CD14-positive monocyte (primary cell): ENCODE data around the gene HES7. TPM values are rescaled to one million over a fixed set of nuclear protein-coding genes. Genes with fewer than 3 reads are reported as not detected.

ENCODE experiments used
- DNase-seq, 3 donors: peaks; one replicate each; pipeline ENCODE4 v3.0.0-alpha.2; 2011 to 2022
- H2AFZ ChIP-seq: 2 replicates; pipeline ENCODE4 v1.6.0; 2012; ENCODE audit warnings: mild to moderate bottlenecking, low read depth, low read length, inconsistent platforms; ENCODE audit not compliant: insufficient read depth, poor library complexity, severe bottlenecking
- H3K27ac ChIP-seq, 2 donors: 1 replicate in 1 of 2; 2 replicates in 1 of 2; pipeline ENCODE4 v1.5.1; 2012 to 2013; ENCODE audit warnings: low read length in 2 of 2, control low read depth in 1 of 2, inconsistent platforms in 1 of 2, low read depth in 1 of 2, mild to moderate bottlenecking in 1 of 2
- H3K27me3 ChIP-seq, 2 donors: one replicate each; pipeline versions ENCODE4 v1.6.0 to v1.6.1; 2011 to 2013; ENCODE audit warnings: low read length in 2 of 2; ENCODE audit not compliant: control insufficient read depth in 2 of 2, insufficient read depth in 2 of 2
- H3K36me3 ChIP-seq, 2 donors: replicated peaks in 1 of 2; 1 replicate in 1 of 2; 2 replicates in 1 of 2; pipeline versions ENCODE4 v1.5.1 to v1.6.1; 2012 to 2013; ENCODE audit warnings: low read length in 2 of 2, control low read depth in 1 of 2, inconsistent platforms in 1 of 2, mild to moderate bottlenecking in 1 of 2; ENCODE audit not compliant: insufficient read depth in 2 of 2, control insufficient read depth in 1 of 2
- H3K4me1 ChIP-seq, 2 donors: 1 replicate in 1 of 2; 2 replicates in 1 of 2; pipeline versions ENCODE4 v1.5.1 to v1.6.1; 2012 to 2013; ENCODE audit warnings: low read length in 2 of 2, control low read depth in 1 of 2, inconsistent platforms in 1 of 2, mild to moderate bottlenecking in 1 of 2, moderate library complexity in 1 of 2; ENCODE audit not compliant: insufficient read depth in 2 of 2, control insufficient read depth in 1 of 2
- H3K4me2 ChIP-seq: replicated peaks from 2 replicates; pipeline ENCODE3; 2012; ENCODE audit warnings: low read length, moderate library complexity, mild to moderate bottlenecking; ENCODE audit not compliant: poor library complexity, severe bottlenecking; ENCODE audit errors: extremely low read depth
- H3K4me3 ChIP-seq, 3 experiments: fragments of 200-600 bp in 1 of 3; sonication (generic) in 1 of 3; replicated peaks in 1 of 3; 1 replicate in 2 of 3; 2 replicates in 1 of 3; pipeline ENCODE4 v1.5.1; 2011 to 2013; ENCODE audit warnings: low read length in 3 of 3, mild to moderate bottlenecking in 3 of 3, control low read depth in 2 of 3, low read depth in 2 of 3, inconsistent platforms in 1 of 3, moderate library complexity in 1 of 3
- H3K79me2 ChIP-seq: 2 replicates; pipeline ENCODE4 v1.6.0; 2012; ENCODE audit warnings: mild to moderate bottlenecking, control low read depth, inconsistent platforms, low read length, moderate library complexity; ENCODE audit not compliant: insufficient read depth
- H3K9ac ChIP-seq: 2 replicates; pipeline ENCODE4 v1.6.0; 2017; ENCODE audit warnings: low read length, mild to moderate bottlenecking; ENCODE audit not compliant: insufficient read depth, poor library complexity, severe bottlenecking
- H3K9me3 ChIP-seq, 2 donors: replicated peaks in 1 of 2; 1 replicate in 1 of 2; 2 replicates in 1 of 2; pipeline versions ENCODE4 v1.5.1 to v1.6.1; 2012 to 2013; ENCODE audit warnings: low read length in 2 of 2, control low read depth in 1 of 2; ENCODE audit not compliant: control insufficient read depth in 1 of 2, insufficient read depth in 1 of 2
- H4K20me1 ChIP-seq: 2 replicates; pipeline ENCODE4 v1.6.0; 2012; ENCODE audit warnings: mild to moderate bottlenecking, low read length, control low read depth, moderate library complexity; ENCODE audit not compliant: insufficient read depth
- H3K27ac Mint-ChIP-seq, 7 donors: one replicate each; pipeline ENCODE4 v1.8.0; 2020; ENCODE audit warnings: mild to moderate bottlenecking in 7 of 7, mixed read lengths in 7 of 7, moderate library complexity in 6 of 7, inconsistent platforms in 2 of 7
- H3K27me3 Mint-ChIP-seq, 3 donors: one replicate each; pipeline ENCODE4 v1.8.0; 2021 to 2022; ENCODE audit warnings: low read depth in 3 of 3, mild to moderate bottlenecking in 3 of 3, mixed read lengths in 3 of 3, moderate library complexity in 3 of 3, inconsistent platforms in 1 of 3
- H3K36me3 Mint-ChIP-seq, 2 donors: one replicate each; pipeline ENCODE4 v1.8.0; 2020; ENCODE audit warnings: mixed read lengths in 2 of 2, inconsistent platforms in 1 of 2, mild to moderate bottlenecking in 1 of 2
- H3K4me1 Mint-ChIP-seq: one replicate; pipeline ENCODE4 v1.8.0; 2020; ENCODE audit warnings: mild to moderate bottlenecking, mixed read lengths
- H3K4me3 Mint-ChIP-seq, 2 donors: one replicate each; pipeline ENCODE4 v1.8.0; 2020; ENCODE audit warnings: mild to moderate bottlenecking in 2 of 2, mixed read lengths in 2 of 2, moderate library complexity in 1 of 2
- H3K9me3 Mint-ChIP-seq, 7 donors: one replicate each; pipeline ENCODE4 v1.8.0; 2020 to 2022; ENCODE audit warnings: mixed read lengths in 7 of 7, mild to moderate bottlenecking in 6 of 7, moderate library complexity in 6 of 7, inconsistent platforms in 2 of 7
- WGBS: methylation state at CpG from one replicate; pipeline ENCODE4 v1.1.5; 2013; ENCODE audit warnings: missing lambda C conversion rate; ENCODE audit not compliant: insufficient coverage; 5-methylcytosine and 5-hydroxymethylcytosine counted together
- intact Hi-C, 2 donors: fragments of 100-400 bp; cut with micrococcal nuclease; formaldehyde crosslinking; loops; one replicate each; pipeline versions ENCODE4 v1.15.0 to v1.15.1; 2023
- polyA plus RNA-seq, 3 donors: library from polyadenylated mRNA; depleted of rRNA in 1 of 3; unstranded in 2 of 3; stranded (reverse) in 1 of 3; fragments of 300-500 nt in 2 of 3; fragments of >200 nt in 1 of 3; fragmentation: Illumina TruSeq in 2 of 3; gene quantifications; 1 replicate in 2 of 3; 2 replicates in 1 of 3; pipeline ENCODE4 v1.2.3, GENCODE V29; 2012 to 2021
- small RNA-seq: library from RNA; depleted of rRNA; stranded (forward); fragments of <200 nt; gene quantifications from one replicate; pipeline ENCODE3, GENCODE V24; 2012; ENCODE audit warnings: low read depth; ENCODE audit not compliant: insufficient read length
- TF ChIP-seq, protein P1 (sequence below): fragments of 200-600 bp; IDR thresholded peaks from one replicate; pipeline ENCODE4 v1.8.0; 2022; ENCODE audit warnings: antibody characterized with exemption, mild to moderate bottlenecking

Gene HES7
- polyA plus RNA-seq, 3 donors, result not detected

DNA sequence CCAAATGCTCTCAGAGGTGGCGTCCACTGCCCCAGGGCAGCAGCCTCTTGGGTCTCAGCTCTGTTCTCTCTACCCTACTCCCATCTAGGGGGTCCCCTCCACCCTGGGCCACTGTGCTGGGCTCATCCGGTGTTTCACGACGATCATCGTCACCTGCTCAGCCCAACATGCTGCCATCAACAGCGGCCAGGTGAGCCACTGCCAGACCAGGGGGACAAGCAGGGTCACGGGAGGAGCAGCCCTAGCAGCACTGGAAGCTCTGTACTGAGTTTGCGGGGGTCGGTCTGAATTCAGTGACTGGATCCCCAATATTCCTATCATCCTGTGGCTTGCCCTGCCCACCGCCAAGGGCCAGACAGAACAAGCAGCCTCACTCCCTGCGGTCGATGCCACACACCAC lies 52.4 kb downstream of the HES7 start:
- Mint-ChIP-seq H3K36me3 (peaks cover 11 to 18% of the 10 kb centered on the region in 2 donors), H3K4me3 (peak overlapping the region in 1 of 2 donors; percentile 95), H3K27me3 (peaks cover 46 to 50% (median 48%) of the 10 kb centered on the region in 3 donors), H3K27ac (no peak overlapping the region), H3K9me3 (peaks cover 0 to 13% (median 7%) of the 10 kb centered on the region in 7 donors), H3K4me1 (peaks cover 83% of the 10 kb centered on the region)
- Histone ChIP-seq H3K4me1 (peaks cover 72% of the 10 kb centered on the region in 2 donors), H3K4me3 (no peak overlapping the region), H3K27ac (no peak overlapping the region), H4K20me1 (no peaks in the 10 kb centered on the region), H2AFZ (no peak overlapping the region), H3K4me2 (no peak overlapping the region), H3K27me3 (peaks cover 5 to 45% of the 10 kb centered on the region in 2 donors), H3K9ac (no peak overlapping the region), H3K79me2 (no peaks in the 10 kb centered on the region), H3K36me3 (no peaks in the 10 kb centered on the region), H3K9me3 (peaks cover 0 to 6% of the 10 kb centered on the region in 2 donors)
- WGBS, result 89% methylated on average over 10 of the region's 12 CpGs
- DNase-seq, result no peak
- intact Hi-C loops, result no loop called here
- TF ChIP-seq, protein P1, sequence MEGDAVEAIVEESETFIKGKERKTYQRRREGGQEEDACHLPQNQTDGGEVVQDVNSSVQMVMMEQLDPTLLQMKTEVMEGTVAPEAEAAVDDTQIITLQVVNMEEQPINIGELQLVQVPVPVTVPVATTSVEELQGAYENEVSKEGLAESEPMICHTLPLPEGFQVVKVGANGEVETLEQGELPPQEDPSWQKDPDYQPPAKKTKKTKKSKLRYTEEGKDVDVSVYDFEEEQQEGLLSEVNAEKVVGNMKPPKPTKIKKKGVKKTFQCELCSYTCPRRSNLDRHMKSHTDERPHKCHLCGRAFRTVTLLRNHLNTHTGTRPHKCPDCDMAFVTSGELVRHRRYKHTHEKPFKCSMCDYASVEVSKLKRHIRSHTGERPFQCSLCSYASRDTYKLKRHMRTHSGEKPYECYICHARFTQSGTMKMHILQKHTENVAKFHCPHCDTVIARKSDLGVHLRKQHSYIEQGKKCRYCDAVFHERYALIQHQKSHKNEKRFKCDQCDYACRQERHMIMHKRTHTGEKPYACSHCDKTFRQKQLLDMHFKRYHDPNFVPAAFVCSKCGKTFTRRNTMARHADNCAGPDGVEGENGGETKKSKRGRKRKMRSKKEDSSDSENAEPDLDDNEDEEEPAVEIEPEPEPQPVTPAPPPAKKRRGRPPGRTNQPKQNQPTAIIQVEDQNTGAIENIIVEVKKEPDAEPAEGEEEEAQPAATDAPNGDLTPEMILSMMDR, result no peak

Small RNA genes within 50 kb of the gene (small RNA-seq; reads per million reads assigned to genes)
- gene MIR4314, result not detected

Other genes starting within 250 kb of the HES7 start
- gene CHD3, start 235.3 kb downstream of the HES7 start, polyA plus RNA-seq, result 10 to 100 TPM in 1 of 3 donors, under 1 TPM in 2; 0.55 to 67.9 (median 0.91) TPM
- gene RNF227, start 207.8 kb downstream of the HES7 start, polyA plus RNA-seq, result 1 to 10 TPM in 2 of 3 donors, under 1 TPM in 1; 0.59 to 6.7 (median 1.3) TPM
- 10 to 100 TPM in 1 of 3 donors, not detected in 2; 11.7 TPM for gene KCNAB3, start 194.2 kb downstream of the HES7 start, polyA plus RNA-seq
- 100 to 1,000 TPM; 172 to 266 (median 224) TPM for gene TRAPPC1, start 192.2 kb downstream of the HES7 start, polyA plus RNA-seq
- 10 to 100 TPM in 1 of 3 donors, 1 to 10 TPM in 2; 4.7 to 22.8 (median 6.5) TPM for gene CNTROB, start 191.9 kb downstream of the HES7 start, polyA plus RNA-seq
- under 1 TPM in 2 of 3 donors, not detected in 1; 0.04 to 0.46 TPM for gene GUCY2D, start 121.5 kb downstream of the HES7 start, polyA plus RNA-seq
- gene ALOX15B, start 85.0 kb downstream of the HES7 start, polyA plus RNA-seq, result 1 to 10 TPM; 1.7 to 2.8 (median 2.0) TPM
- gene ALOX12B, start 36.4 kb downstream of the HES7 start, polyA plus RNA-seq, result not detected
- not detected for gene ALOXE3, start 5.6 kb downstream of the HES7 start, polyA plus RNA-seq
- 100 to 1,000 TPM in 1 of 3 donors, 1 to 10 TPM in 2; 5.6 to 457 (median 9.6) TPM for gene PER1, start 28.3 kb upstream of the HES7 start, polyA plus RNA-seq
- gene VAMP2, start 38.8 kb upstream of the HES7 start, polyA plus RNA-seq, result 100 to 1,000 TPM in 1 of 3 donors, 10 to 100 TPM in 2; 10.2 to 139 (median 14.5) TPM
- 10 to 100 TPM; 20.5 to 37.4 (median 31.4) TPM for gene TMEM107, start 52.3 kb upstream of the HES7 start, polyA plus RNA-seq
- gene BORCS6, start 66.1 kb upstream of the HES7 start, polyA plus RNA-seq, result 10 to 100 TPM in 2 of 3 donors, 1 to 10 TPM in 1; 5.4 to 14.1 (median 13.9) TPM
- gene AURKB, start 86.5 kb upstream of the HES7 start, polyA plus RNA-seq, result 1 to 10 TPM in 1 of 3 donors, under 1 TPM in 2; 0.38 to 4.2 (median 0.79) TPM
- gene CTC1, start 124.0 kb upstream of the HES7 start, polyA plus RNA-seq, result 10 to 100 TPM in 1 of 3 donors, 1 to 10 TPM in 2; 2.2 to 49.1 (median 4.1) TPM
- gene PFAS, start 125.2 kb upstream of the HES7 start, polyA plus RNA-seq, result 10 to 100 TPM in 1 of 3 donors, 1 to 10 TPM in 2; 4.1 to 12.8 (median 4.4) TPM
- gene RANGRF, start 164.6 kb upstream of the HES7 start, polyA plus RNA-seq, result 10 to 100 TPM; 27.3 to 34.3 (median 31.7) TPM
- gene SLC25A35, start 171.3 kb upstream of the HES7 start, polyA plus RNA-seq, result 10 to 100 TPM in 1 of 3 donors, 1 to 10 TPM in 1, under 1 TPM in 1; 0.96 to 10.9 (median 3.8) TPM
- not detected for gene ARHGEF15, start 186.1 kb upstream of the HES7 start, polyA plus RNA-seq
- not detected for gene ODF4, start 215.7 kb upstream of the HES7 start, polyA plus RNA-seq